Lung (tissue), 12 donors: ENCODE data around the gene ANKRD37. TPM values are rescaled to one million over a fixed set of nuclear protein-coding genes. Genes with fewer than 3 reads are reported as not detected.

Experiments
- ATAC-seq: fragments of 200-7000 bp; cut with Tn5 transposase; one replicate; pipeline ENCODE4 v1.9.1; 2020; ENCODE audit warnings: moderate number of reproducible peaks; ENCODE audit not compliant: insufficient read depth, low FRiP score
- DNase-seq, 3 donors: peaks; one replicate each; pipeline ENCODE4 v3.0.0-alpha.2; 2013 to 2017
- H3K27ac ChIP-seq, 2 donors: one replicate each; pipeline ENCODE4 v1.5.1; 2013; ENCODE audit warnings: mild to moderate bottlenecking in 2 of 2, moderate library complexity in 2 of 2, control low read depth in 1 of 2, inconsistent platforms in 1 of 2, low read depth in 1 of 2, low read length in 1 of 2
- H3K27me3 ChIP-seq, 3 donors: one replicate each; pipeline ENCODE4 v1.5.1; 2013; ENCODE audit warnings: low read length in 2 of 3; ENCODE audit not compliant: control insufficient read depth in 3 of 3, insufficient read depth in 3 of 3
- H3K36me3 ChIP-seq, 4 donors: one replicate each; pipeline ENCODE4 v1.5.1; 2013; ENCODE audit warnings: low read length in 4 of 4, mild to moderate bottlenecking in 1 of 4, moderate library complexity in 1 of 4; ENCODE audit not compliant: control insufficient read depth in 4 of 4, insufficient read depth in 4 of 4
- H3K4me1 ChIP-seq, 5 donors: one replicate each; pipeline ENCODE4 v1.5.1; 2013; ENCODE audit warnings: low read length in 5 of 5, mild to moderate bottlenecking in 2 of 5, moderate library complexity in 1 of 5; ENCODE audit not compliant: control insufficient read depth in 5 of 5, insufficient read depth in 5 of 5
- H3K4me3 ChIP-seq: one replicate; pipeline ENCODE4 v1.5.1; 2013; ENCODE audit warnings: mild to moderate bottlenecking, control low read depth, moderate library complexity
- H3K9ac ChIP-seq, 2 donors: one replicate each; pipeline ENCODE4 v1.5.1; 2013; ENCODE audit warnings: low read length in 2 of 2, control low read depth in 1 of 2; ENCODE audit not compliant: insufficient read depth in 1 of 2
- H3K9me3 ChIP-seq, 4 donors: one replicate each; pipeline ENCODE4 v1.5.1; 2013; ENCODE audit warnings: low read length in 3 of 4, mild to moderate bottlenecking in 1 of 4, moderate library complexity in 1 of 4; ENCODE audit not compliant: control insufficient read depth in 4 of 4, insufficient read depth in 3 of 4
- WGBS, 2 donors: extraction: QIAGEN DNeasy Blood & Tissue Kit; methylation state at CpG; one replicate each; pipeline ENCODE4 v1.1.7; 2013; 5-methylcytosine and 5-hydroxymethylcytosine counted together
- polyA plus RNA-seq, 2 donors: library from polyadenylated mRNA; stranded (reverse); fragments of 200-250 nt; gene quantifications; one replicate each; pipeline ENCODE4 v1.2.1, GENCODE V29; 2013
- total RNA-seq, 2 donors: library from RNA; depleted of rRNA in 1 of 2; stranded (reverse); fragments of >200 nt in 1 of 2; gene quantifications; one replicate each; pipeline ENCODE4 v1.2.1, GENCODE V29; 2014 to 2021
- TF ChIP-seq, protein P1 (sequence below): IDR thresholded peaks from 2 replicates; pipeline ENCODE4 v1.5.1; 2012; ENCODE audit warnings: mild to moderate bottlenecking; ENCODE audit errors: control extremely low read depth, extremely low read depth
- donor health status: control.
- donor health status: control.
- donor health status: Bipolar disorder and iron deficiency.
- donor health status: healthy.
- donor health status: DM: yes; HTN: yes; CAD: no.

ANKRD37 gene
- total and polyA plus RNA-seq, 4 donors = 9.7 to 48.0 (median 14.4) TPM

GRCh38 chr4:185426960-185427688, 30.5 kb downstream of the ANKRD37 start:
- 91 to 94% methylated on average over 22 of the region's 22 CpGs for WGBS, 2 donors
- Histone ChIP-seq H3K27ac (no peak overlapping the region), H3K4me1 (peaks cover 0 to 22% (median 1%) of the 10 kb centered on the region in 5 donors), H3K36me3 (peaks cover 0 to 4% (median 1%) of the 10 kb centered on the region in 4 donors), H3K9me3 (no peaks in the 10 kb centered on the region), H3K4me3 (no peak overlapping the region), H3K9ac (no peak overlapping the region), H3K27me3 (no peaks in the 10 kb centered on the region)
- TF ChIP-seq, protein P1, sequence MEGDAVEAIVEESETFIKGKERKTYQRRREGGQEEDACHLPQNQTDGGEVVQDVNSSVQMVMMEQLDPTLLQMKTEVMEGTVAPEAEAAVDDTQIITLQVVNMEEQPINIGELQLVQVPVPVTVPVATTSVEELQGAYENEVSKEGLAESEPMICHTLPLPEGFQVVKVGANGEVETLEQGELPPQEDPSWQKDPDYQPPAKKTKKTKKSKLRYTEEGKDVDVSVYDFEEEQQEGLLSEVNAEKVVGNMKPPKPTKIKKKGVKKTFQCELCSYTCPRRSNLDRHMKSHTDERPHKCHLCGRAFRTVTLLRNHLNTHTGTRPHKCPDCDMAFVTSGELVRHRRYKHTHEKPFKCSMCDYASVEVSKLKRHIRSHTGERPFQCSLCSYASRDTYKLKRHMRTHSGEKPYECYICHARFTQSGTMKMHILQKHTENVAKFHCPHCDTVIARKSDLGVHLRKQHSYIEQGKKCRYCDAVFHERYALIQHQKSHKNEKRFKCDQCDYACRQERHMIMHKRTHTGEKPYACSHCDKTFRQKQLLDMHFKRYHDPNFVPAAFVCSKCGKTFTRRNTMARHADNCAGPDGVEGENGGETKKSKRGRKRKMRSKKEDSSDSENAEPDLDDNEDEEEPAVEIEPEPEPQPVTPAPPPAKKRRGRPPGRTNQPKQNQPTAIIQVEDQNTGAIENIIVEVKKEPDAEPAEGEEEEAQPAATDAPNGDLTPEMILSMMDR = no peak
- ATAC-seq (no peak), DNase-seq (peak in 1 of 3 donors; percentile 24)

DNA sequence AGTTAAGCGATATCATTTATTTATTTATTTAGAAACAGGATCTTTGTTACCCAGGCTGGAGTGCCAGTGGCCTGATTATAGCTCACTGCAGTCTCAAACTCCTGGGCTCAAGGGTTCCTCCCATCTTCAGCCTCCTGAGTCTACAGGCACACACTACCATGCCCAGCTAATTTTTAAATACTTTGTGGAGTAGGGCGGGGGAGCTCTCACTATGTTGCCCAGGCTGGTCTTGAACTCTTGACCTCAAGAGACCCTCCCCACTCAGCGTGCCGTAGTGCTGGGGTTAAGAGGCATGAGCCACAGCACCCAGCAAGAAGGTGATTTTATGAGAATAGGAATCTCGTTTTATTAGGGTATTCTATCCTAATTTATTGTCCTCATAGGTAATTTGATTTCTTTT, 33.0 kb downstream of the ANKRD37 start:
- Histone ChIP-seq H3K36me3 (peaks cover 0 to 4% (median 1%) of the 10 kb centered on the region in 4 donors), H3K9me3 (no peaks in the 10 kb centered on the region), H3K27ac (no peak overlapping the region), H3K27me3 (no peaks in the 10 kb centered on the region), H3K4me1 (peaks cover 0 to 8% (median 0%) of the 10 kb centered on the region in 5 donors), H3K9ac (no peak overlapping the region), H3K4me3 (no peak overlapping the region)
- ATAC-seq = no peak
- TF ChIP-seq, protein P1 = no peak
- WGBS, 2 donors = 65 to 78% methylated on average over 5 of the region's 5 CpGs
- DNase-seq = no peak

DNA sequence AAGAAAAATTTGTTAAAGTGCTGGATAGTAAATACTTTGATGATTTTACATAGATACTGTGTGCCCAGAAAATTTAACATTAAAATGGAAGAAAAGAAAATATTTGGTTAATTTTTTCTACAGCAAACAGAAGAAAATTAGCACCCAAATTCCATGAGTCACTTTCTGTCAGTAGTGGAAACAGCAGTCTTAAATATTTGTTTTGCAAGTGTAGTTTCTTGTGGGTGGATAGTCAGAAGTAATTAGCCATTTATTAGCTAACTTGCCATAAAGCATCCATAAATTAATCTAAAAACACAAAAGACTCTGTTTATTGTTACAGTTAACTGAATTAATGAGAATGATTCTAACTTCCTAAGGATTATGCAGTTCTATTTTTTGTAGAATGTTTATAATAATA, 38.8 kb downstream of the ANKRD37 start:
- no peak for DNase-seq
- no peaks in the 10 kb centered on the region for H3K9me3 ChIP-seq
- no peaks in the 10 kb centered on the region for H3K27me3 ChIP-seq
- TF ChIP-seq, protein P1 = no peak
- no peak overlapping the region for H3K4me3 ChIP-seq
- H3K9ac ChIP-seq = no peak overlapping the region
- no peaks in the 10 kb centered on the region for H3K4me1 ChIP-seq
- ATAC-seq = no peak
- no peaks in the 10 kb centered on the region for H3K36me3 ChIP-seq
- H3K27ac ChIP-seq = no peak overlapping the region

DNA sequence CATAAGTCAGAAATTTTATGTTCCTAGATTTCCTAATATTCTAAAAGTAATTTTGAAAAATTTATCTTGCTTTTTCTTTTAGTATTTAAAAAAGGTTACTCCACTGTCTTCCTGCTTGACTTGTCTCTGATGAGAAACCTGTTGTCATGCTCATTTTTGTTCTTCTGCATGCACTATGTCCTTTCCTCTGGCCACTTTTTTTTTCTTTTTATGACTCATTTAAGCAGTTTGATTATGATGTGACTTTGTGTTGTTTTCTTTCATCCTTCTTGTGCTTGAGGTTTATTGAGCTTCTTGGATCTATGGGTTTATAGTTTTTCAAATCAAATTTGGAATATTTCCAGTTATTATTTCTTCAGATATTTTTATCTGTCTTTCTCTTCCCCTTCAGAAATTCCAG, 41.2 kb downstream of the ANKRD37 start:
- no peaks in the 10 kb centered on the region for H3K4me1 ChIP-seq
- H3K27ac ChIP-seq = no peak overlapping the region
- ATAC-seq = no peak
- H3K27me3 ChIP-seq = no peaks in the 10 kb centered on the region
- no peaks in the 10 kb centered on the region for H3K9me3 ChIP-seq
- H3K4me3 ChIP-seq = no peak overlapping the region
- TF ChIP-seq, protein P1 = no peak
- H3K9ac ChIP-seq = no peak overlapping the region
- no peak for DNase-seq
- H3K36me3 ChIP-seq = no peaks in the 10 kb centered on the region
